WERI-Rb-1 (cell line): Measurements from ENCODE around the gene APCDD1.

Experiments
- DNase-seq: peaks from one replicate; pipeline ENCODE4 v3.0.0-alpha.2; 2020
- H3K27ac ChIP-seq: fragments of 250-450 bp; sonication (Bioruptor Pico); 2 replicates; pipeline ENCODE4 v1.5.1; 2020; ENCODE audit warnings: mild to moderate bottlenecking, moderate library complexity
- H3K27me3 ChIP-seq: fragments of 250-450 bp; sonication (Bioruptor Pico); 2 replicates; pipeline ENCODE4 v1.5.1; 2021; ENCODE audit warnings: mild to moderate bottlenecking, low read depth, moderate library complexity; ENCODE audit not compliant: insufficient read depth, severe bottlenecking
- H3K36me3 ChIP-seq: fragments of 250-450 bp; sonication (Bioruptor Pico); 2 replicates; pipeline ENCODE4 v1.5.1; 2020; ENCODE audit warnings: mild to moderate bottlenecking, moderate library complexity
- H3K4me3 ChIP-seq: 2 replicates; pipeline ENCODE4 v1.5.1; 2011; ENCODE audit warnings: low read depth, mild to moderate bottlenecking, control low read depth, low read length
- H3K9me3 ChIP-seq: fragments of 250-450 bp; sonication (Bioruptor Pico); 2 replicates; pipeline ENCODE4 v1.5.1; 2021; ENCODE audit warnings: mild to moderate bottlenecking, moderate library complexity; ENCODE audit not compliant: severe bottlenecking
- CTCF ChIP-seq: IDR thresholded peaks from 2 replicates; pipeline ENCODE4 v1.5.1; 2011; ENCODE audit warnings: low read depth, mild to moderate bottlenecking, control low read depth, inconsistent platforms, low read length

Gene APCDD1

GRCh38 chr18:10454681-10455557 lies 484 bp downstream of the APCDD1 start:
- H3K4me3 ChIP-seq = peak overlapping the region; percentile 77

GRCh38 chr18:10455726-10456453 lies 1.5 kb downstream of the APCDD1 start:
- Histone ChIP-seq H3K4me3 (peak overlapping the region; percentile 77), H3K9me3 (no peaks in the 10 kb centered on the region), H3K27me3 (no peaks in the 10 kb centered on the region), H3K36me3 (no peaks in the 10 kb centered on the region), H3K27ac (no peak overlapping the region; the same call in 1 of the 2 replicates)
- TF ChIP-seq CTCF = no peak
- DNase-seq = peak; percentile 19

More at GRCh38 chr18:10454681-10455557, 484 bp downstream of the APCDD1 start:
- Histone ChIP-seq H3K27ac (peak overlapping the region; percentile 62), H3K36me3 (no peaks in the 10 kb centered on the region), H3K27me3 (no peaks in the 10 kb centered on the region), H3K9me3 (no peaks in the 10 kb centered on the region)
- DNase-seq = peak; percentile 25
- TF ChIP-seq CTCF = no peak

GRCh38 chr18:10456718-10457117 lies 2.3 kb downstream of the APCDD1 start:
- DNase-seq = no peak
- TF ChIP-seq CTCF = no peak
- H3K27me3 ChIP-seq = no peaks in the 10 kb centered on the region
- H3K4me3 ChIP-seq = peak overlapping the region; percentile 77; the same call in 1 of the 2 replicates
- peak overlapping the region; percentile 57 for H3K27ac ChIP-seq
- no peaks in the 10 kb centered on the region for H3K9me3 ChIP-seq
- H3K36me3 ChIP-seq = no peaks in the 10 kb centered on the region

GRCh38 chr18:10457128-10457527 lies 2.7 kb downstream of the APCDD1 start:
- H3K4me3 ChIP-seq = no peak overlapping the region
- no peaks in the 10 kb centered on the region for H3K36me3 ChIP-seq
- no peak for TF ChIP-seq CTCF
- DNase-seq = no peak
- H3K9me3 ChIP-seq = no peaks in the 10 kb centered on the region
- H3K27me3 ChIP-seq = no peaks in the 10 kb centered on the region
- no peak overlapping the region for H3K27ac ChIP-seq

- H3K27me3 ChIP-seq = no peaks in the 10 kb centered on the region
- H3K4me3 ChIP-seq = no peak overlapping the region
Measured at GRCh38 chr18:10457767-10458166, 3.3 kb downstream of the APCDD1 start.

More at GRCh38 chr18:10457767-10458166, 3.3 kb downstream of the APCDD1 start:
- Histone ChIP-seq H3K36me3 (no peaks in the 10 kb centered on the region), H3K9me3 (no peaks in the 10 kb centered on the region), H3K27ac (no peak overlapping the region)
- no peak for TF ChIP-seq CTCF
- DNase-seq = no peak
